Brain microvascular endothelial cell (primary cell): ENCODE results near the gene ADAMTS18.

Experiments
- DNase-seq: peaks from one replicate; pipeline ENCODE4 v3.0.0-alpha.2; 2020
- H3K27ac ChIP-seq: fragments of 250-450 bp; sonication (Bioruptor Pico); 2 replicates; pipeline ENCODE4 v1.5.1; 2020; ENCODE audit warnings: mild to moderate bottlenecking, moderate library complexity
- H3K27me3 ChIP-seq: fragments of 250-450 bp; sonication (Bioruptor Pico); replicated peaks from 2 replicates; pipeline ENCODE4 v1.5.1; 2020; ENCODE audit warnings: mild to moderate bottlenecking
- H3K36me3 ChIP-seq: fragments of 250-450 bp; sonication (Bioruptor Pico); replicated peaks from 2 replicates; pipeline ENCODE4 v1.5.1; 2020; ENCODE audit warnings: mild to moderate bottlenecking
- H3K4me3 ChIP-seq: 2 replicates; pipeline ENCODE4 v1.5.1; 2011; ENCODE audit warnings: low read depth, mild to moderate bottlenecking, control low read depth, low read length, moderate library complexity
- CTCF ChIP-seq: IDR thresholded peaks from 2 replicates; pipeline ENCODE4 v1.5.1; 2011; ENCODE audit warnings: low read depth, mild to moderate bottlenecking, moderate library complexity, low read length, control low read depth, inconsistent platforms; ENCODE audit errors: missing control alignments
- in situ Hi-C: cut with HindIII; loops from 2 replicates; pipeline ENCODE4 v1.10.0; 2017; ENCODE audit warnings: low sequenced_read_pairs, low pct_ligation_motif_present

The ADAMTS18 gene

GRCh38 chr16:77409311-77409710 lies 25.5 kb downstream of the ADAMTS18 start:
- no peak overlapping the region for H3K27ac ChIP-seq
- H3K4me3 ChIP-seq, result no peak overlapping the region
- DNase-seq, result no peak
- in situ Hi-C loops, result no loop called here
- H3K27me3 ChIP-seq, result no peaks in the 10 kb centered on the region
- no peak for TF ChIP-seq CTCF
- no peaks in the 10 kb centered on the region for H3K36me3 ChIP-seq

DNA sequence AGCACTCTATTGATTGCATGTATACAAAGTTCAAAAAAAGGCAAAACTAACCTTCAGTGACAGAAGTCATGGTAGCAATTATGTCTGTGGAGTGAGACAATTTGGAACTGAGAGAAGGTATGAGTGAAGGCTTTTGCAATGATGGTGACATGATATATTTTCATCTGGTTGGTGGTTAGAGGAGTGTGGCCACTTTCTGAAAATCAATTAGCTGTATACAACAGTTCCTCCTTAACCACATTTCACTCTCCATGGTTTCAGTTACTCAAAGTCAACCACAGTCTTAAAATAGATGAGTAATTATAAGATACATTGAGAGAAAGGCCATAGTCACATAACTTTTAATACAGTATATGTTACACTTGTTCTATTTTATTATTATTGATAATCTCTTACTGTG lies 26.2 kb downstream of the ADAMTS18 start:
- H3K4me3 ChIP-seq, result no peak overlapping the region
- no peaks in the 10 kb centered on the region for H3K36me3 ChIP-seq
- no peak for TF ChIP-seq CTCF
- in situ Hi-C loops, result no loop called here
- no peak for DNase-seq
- H3K27me3 ChIP-seq, result no peaks in the 10 kb centered on the region
- H3K27ac ChIP-seq, result no peak overlapping the region

DNA sequence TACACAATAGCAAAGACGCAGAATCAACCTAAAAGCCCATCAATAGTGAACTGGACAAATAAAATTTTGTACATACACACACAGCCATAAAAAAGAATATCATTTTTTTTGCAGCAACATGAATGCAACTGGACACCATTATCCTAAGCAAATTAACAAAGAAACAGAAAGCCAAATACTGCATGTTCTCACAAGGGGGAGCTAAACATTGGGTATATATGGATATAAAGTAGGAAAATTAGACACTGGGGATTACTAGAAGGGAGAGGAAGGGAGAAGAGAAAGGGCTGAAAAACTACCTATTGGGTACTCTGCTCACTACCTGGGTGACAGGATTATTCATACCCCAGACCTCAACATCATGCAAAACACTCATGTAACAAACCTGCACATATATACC lies 28.2 kb downstream of the ADAMTS18 start:
- TF ChIP-seq CTCF, result peak; percentile 23
- peak; percentile 11 for DNase-seq
- no peak overlapping the region for H3K4me3 ChIP-seq
- no peaks in the 10 kb centered on the region for H3K36me3 ChIP-seq
- H3K27me3 ChIP-seq, result no peaks in the 10 kb centered on the region
- no peak overlapping the region for H3K27ac ChIP-seq
- in situ Hi-C loops, result no loop called here

GRCh38 chr16:77404775-77405174 lies 30.1 kb downstream of the ADAMTS18 start:
- Histone ChIP-seq H3K36me3 (no peaks in the 10 kb centered on the region), H3K27me3 (no peaks in the 10 kb centered on the region), H3K4me3 (no peak overlapping the region), H3K27ac (no peak overlapping the region)
- TF ChIP-seq CTCF, result no peak
- DNase-seq, result no peak
- in situ Hi-C loops, result no loop called here

GRCh38 chr16:77403732-77404131 lies 31.1 kb downstream of the ADAMTS18 start:
- in situ Hi-C loops, result no loop called here
- H3K36me3 ChIP-seq, result no peaks in the 10 kb centered on the region
- H3K4me3 ChIP-seq, result no peak overlapping the region
- H3K27ac ChIP-seq, result no peak overlapping the region
- TF ChIP-seq CTCF, result no peak
- H3K27me3 ChIP-seq, result no peaks in the 10 kb centered on the region
- no peak for DNase-seq

- no peak for DNase-seq
- Histone ChIP-seq H3K36me3 (no peaks in the 10 kb centered on the region), H3K27me3 (no peaks in the 10 kb centered on the region), H3K27ac (no peak overlapping the region), H3K4me3 (no peak overlapping the region)
- in situ Hi-C loops, result no loop called here
- no peak for TF ChIP-seq CTCF
These were observed 32.2 kb downstream of the ADAMTS18 start for GRCh38 chr16:77402672-77403071.
